ENCODE results near the gene C1orf226. TPM values are rescaled to one million over a fixed set of nuclear protein-coding genes. Genes with fewer than 3 reads are reported as not detected.
"Not testable (repeated sequence)": the region's sequence is repeated elsewhere in the genome, so short reads cannot be mapped to it uniquely, and the experiment has no call there.

Gene C1orf226
- total RNA-seq, 1 experiment from 2014 or later: 4.3 TPM

DNA sequence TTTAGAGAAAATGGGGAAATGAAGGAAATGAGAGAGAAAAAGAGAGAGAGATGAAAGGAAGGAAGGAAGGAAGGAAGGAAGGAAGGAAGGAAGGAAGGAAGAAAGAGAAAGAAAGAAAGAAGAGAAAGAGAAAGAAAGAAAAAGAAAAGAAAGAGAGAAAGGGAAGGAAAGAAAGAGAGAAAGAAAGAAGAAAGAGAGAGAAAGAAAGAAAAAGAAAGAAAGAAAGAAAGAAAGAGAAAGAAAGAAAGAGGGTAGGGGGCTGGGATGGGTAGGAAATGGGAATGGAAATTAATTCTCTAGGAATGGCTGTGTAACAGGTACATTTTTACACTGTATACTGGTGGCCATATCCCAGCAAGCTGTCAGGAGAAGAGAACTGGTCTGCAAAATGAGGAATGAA lies 34.7 kb downstream of the C1orf226 start:
- no peak overlapping the region for H3K4me2 ChIP-seq (ENCODE audit: low read length)
- H3K9ac ChIP-seq (ENCODE audit: low read length): no peak overlapping the region
- no peaks in the 10 kb centered on the region for H4K20me1 ChIP-seq (ENCODE audit: low read length)
- no peaks in the 10 kb centered on the region for H3K9me3 ChIP-seq (ENCODE audit: low read length)
- no peaks in the 10 kb centered on the region for H3K36me3 ChIP-seq (ENCODE audit: low read depth, low read length)
- ChIA-PET CTCF (no interaction called here), POLR2A (ENCODE audit: unreplicated experiment) (no interaction called here)
- H3F3A ChIP-seq (ENCODE audit: low read length, unreplicated experiment): no peaks in the 10 kb centered on the region
- ATAC-seq (no peak), DNase-seq (no peak)
- no TSS peak for BruUV-seq (replicated peaks)
- H3K79me2 ChIP-seq (ENCODE audit: low read length): no peaks in the 10 kb centered on the region
- no peak for TF ChIP-seq CTCF (conservative IDR thresholded peaks at IDR 0.05; ENCODE audit: low read depth, low read length)
- TF ChIP-seq EZH2 (IDR thresholded peaks at IDR 0.05; ENCODE audit: low read length, unreplicated experiment): no peak
- H3K4me3 ChIP-seq (ENCODE audit: low read length): no peak overlapping the region
- no peak overlapping the region for H3K27ac ChIP-seq (ENCODE audit: low read length)
- no peaks in the 10 kb centered on the region for H3K9me2 ChIP-seq (replicated peaks; ENCODE audit: low read length)
- no peaks in the 10 kb centered on the region for H3K27me3 ChIP-seq (ENCODE audit: low read length)
- no peak overlapping the region for H2AFZ ChIP-seq (ENCODE audit: low read length)
- intact Hi-C loops (cut with micrococcal nuclease): no loop called here
- peaks cover 21% of the 10 kb centered on the region; the same call in 1 of the 2 replicates for H3K4me1 ChIP-seq (ENCODE audit: insufficient read depth, low read length)

GRCh38 chr1:162416909-162417308 lies 35.4 kb downstream of the C1orf226 start:
- H3K36me3 ChIP-seq (ENCODE audit: low read depth, low read length): no peaks in the 10 kb centered on the region
- H3F3A ChIP-seq (ENCODE audit: low read length, unreplicated experiment): no peaks in the 10 kb centered on the region
- H3K9me2 ChIP-seq (replicated peaks; ENCODE audit: low read length): no peaks in the 10 kb centered on the region
- H3K27me3 ChIP-seq (ENCODE audit: low read length): no peaks in the 10 kb centered on the region
- no peaks in the 10 kb centered on the region for H3K9me3 ChIP-seq (ENCODE audit: low read length)
- no peak overlapping the region for H3K9ac ChIP-seq (ENCODE audit: low read length)
- no peak overlapping the region for H3K4me3 ChIP-seq (ENCODE audit: low read length)
- POLR2A ChIA-PET (ENCODE audit: unreplicated experiment): no interaction called here
- CTCF ChIA-PET: no interaction called here
- H3K4me1 ChIP-seq (ENCODE audit: insufficient read depth, low read length): peaks cover 18% of the 10 kb centered on the region; the same call in 1 of the 2 replicates
- no peak overlapping the region for H3K27ac ChIP-seq (ENCODE audit: low read length)
- ATAC-seq (no peak), DNase-seq (no peak)
- no peak overlapping the region for H2AFZ ChIP-seq (ENCODE audit: low read length)
- H4K20me1 ChIP-seq (ENCODE audit: low read length): no peaks in the 10 kb centered on the region
- intact Hi-C loops (cut with micrococcal nuclease): no loop called here
- no TSS peak for BruUV-seq (replicated peaks)
- no peak overlapping the region for H3K4me2 ChIP-seq (ENCODE audit: low read length)
- H3K79me2 ChIP-seq (ENCODE audit: low read length): no peaks in the 10 kb centered on the region
- no peak for TF ChIP-seq EZH2 (IDR thresholded peaks at IDR 0.05; ENCODE audit: low read length, unreplicated experiment)
- no peak for TF ChIP-seq CTCF (conservative IDR thresholded peaks at IDR 0.05; ENCODE audit: low read depth, low read length)
- TF ChIP-seq EZH2phosphoT487 (IDR thresholded peaks at IDR 0.05; ENCODE audit: borderline replicate concordance, low read length): no peak

GRCh38 chr1:162417650-162418049 lies 36.1 kb downstream of the C1orf226 start:
- H3K4me2 ChIP-seq (ENCODE audit: low read length): no peak overlapping the region
- no peaks in the 10 kb centered on the region for H3K79me2 ChIP-seq (ENCODE audit: low read length)
- TF ChIP-seq EZH2 (IDR thresholded peaks at IDR 0.05; ENCODE audit: low read length, unreplicated experiment) (no peak), CTCF (conservative IDR thresholded peaks at IDR 0.05; ENCODE audit: low read depth, low read length) (no peak), EZH2phosphoT487 (IDR thresholded peaks at IDR 0.05; ENCODE audit: borderline replicate concordance, low read length) (no peak)
- intact Hi-C loops (cut with micrococcal nuclease): no loop called here
- H3K4me1 ChIP-seq (ENCODE audit: insufficient read depth, low read length): peaks cover 16% of the 10 kb centered on the region; the same call in 1 of the 2 replicates
- POLR2A ChIA-PET (ENCODE audit: unreplicated experiment): no interaction called here
- no peak overlapping the region for H2AFZ ChIP-seq (ENCODE audit: low read length)
- H3K27me3 ChIP-seq (ENCODE audit: low read length): no peaks in the 10 kb centered on the region
- ATAC-seq: no peak
- no peaks in the 10 kb centered on the region for H3K9me3 ChIP-seq (ENCODE audit: low read length)
- H4K20me1 ChIP-seq (ENCODE audit: low read length): no peaks in the 10 kb centered on the region
- no peaks in the 10 kb centered on the region for H3K9me2 ChIP-seq (replicated peaks; ENCODE audit: low read length)
- no peak for DNase-seq
- CTCF ChIA-PET: no interaction called here
- H3K27ac ChIP-seq (ENCODE audit: low read length): no peak overlapping the region
- H3K36me3 ChIP-seq (ENCODE audit: low read depth, low read length): no peaks in the 10 kb centered on the region
- no peaks in the 10 kb centered on the region for H3F3A ChIP-seq (ENCODE audit: low read length, unreplicated experiment)
- no TSS peak for BruUV-seq (replicated peaks)
- no peak overlapping the region for H3K9ac ChIP-seq (ENCODE audit: low read length)
- no peak overlapping the region for H3K4me3 ChIP-seq (ENCODE audit: low read length)

DNA sequence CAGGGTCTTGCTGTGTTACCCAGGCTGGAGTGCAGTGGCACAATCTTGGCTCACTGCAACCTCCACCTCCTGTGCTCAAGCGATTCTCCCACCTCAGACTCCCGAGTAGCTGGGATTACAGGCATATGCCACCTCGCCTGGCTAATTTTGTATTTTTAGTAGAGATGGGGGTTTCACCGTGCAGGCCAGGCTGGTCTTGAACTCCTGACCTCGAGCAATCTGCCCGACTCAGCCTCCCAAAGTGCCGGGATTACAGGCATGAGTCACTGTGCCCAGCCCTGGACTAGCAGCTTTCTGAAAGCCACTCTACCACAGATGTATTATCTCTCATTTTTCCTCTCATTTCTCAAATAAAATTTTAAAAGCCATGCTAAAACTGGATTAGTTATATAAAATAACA lies 37.1 kb downstream of the C1orf226 start:
- H3F3A ChIP-seq (ENCODE audit: low read length, unreplicated experiment); H4K20me1 ChIP-seq (ENCODE audit: low read length); H3K9me2 ChIP-seq (replicated peaks; ENCODE audit: low read length); ATAC-seq; H3K27me3 ChIP-seq (ENCODE audit: low read length); intact Hi-C loops (cut with micrococcal nuclease); H3K9ac ChIP-seq (ENCODE audit: low read length); H3K4me2 ChIP-seq (ENCODE audit: low read length); H3K79me2 ChIP-seq (ENCODE audit: low read length); BruUV-seq (replicated peaks); CTCF ChIA-PET; H3K27ac ChIP-seq (ENCODE audit: low read length); H2AFZ ChIP-seq (ENCODE audit: low read length); H3K4me3 ChIP-seq (ENCODE audit: low read length); H3K9me3 ChIP-seq (ENCODE audit: low read length); H3K36me3 ChIP-seq (ENCODE audit: low read depth, low read length): not testable (repeated sequence)
- POLR2A ChIA-PET (ENCODE audit: unreplicated experiment): interaction anchor here (0.6 kb wide), 1 partner anchor 11 kb away, joined by 12 read pairs; no protein-coding TSS in a partner anchor
- DNase-seq: peak; percentile 8
- H3K4me1 ChIP-seq (ENCODE audit: insufficient read depth, low read length): peaks cover 16% of the 10 kb centered on the region; the same call in 1 of the 2 replicates

All from PC-3 (cell line).